Right renal pelvis (tissue), 4 donors: Measurements from ENCODE around the gene RAET1L. TPM values are rescaled to one million over a fixed set of nuclear protein-coding genes. Genes with fewer than 3 reads are reported as not detected.
"Not testable (repeated sequence)": the region's sequence is repeated elsewhere in the genome, so short reads cannot be mapped to it uniquely, and the experiment has no call there.

Source experiments
- DNase-seq, 4 donors: peaks; one replicate each; pipeline ENCODE4 v3.0.0-alpha.2; 2013; ENCODE audit warnings: low read depth in 4 of 4, low spot score in 3 of 4, missing footprints in 1 of 4
- polyA plus RNA-seq, 4 donors: library from polyadenylated mRNA; unstranded; fragments of 120-200 nt; gene quantifications; one replicate each; pipeline ENCODE4 v1.2.1, GENCODE V29; 2013; ENCODE audit not compliant: insufficient read length in 4 of 4

RAET1L gene
- polyA plus RNA-seq, 4 donors: not detected

DNA sequence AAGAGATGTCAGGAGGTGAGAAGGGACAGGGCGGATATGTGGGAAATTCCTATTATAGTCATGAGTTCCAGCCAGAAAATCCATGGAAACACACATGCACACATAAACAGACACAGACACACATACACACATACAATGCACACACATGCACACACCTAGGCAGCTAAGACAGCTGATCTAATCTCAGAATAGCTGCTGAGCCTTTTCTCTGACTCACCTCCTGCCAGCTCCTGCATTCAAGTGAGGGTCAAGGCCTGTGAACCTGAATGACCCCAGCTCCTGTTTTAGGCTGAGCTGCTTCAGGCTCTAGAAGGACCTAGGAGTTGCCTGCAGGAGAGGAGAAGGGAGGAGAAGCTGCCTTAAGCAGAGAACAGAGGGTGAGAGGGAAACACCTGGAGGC, 21.6 kb upstream of the RAET1L start:
- DNase-seq: no peak

DNA sequence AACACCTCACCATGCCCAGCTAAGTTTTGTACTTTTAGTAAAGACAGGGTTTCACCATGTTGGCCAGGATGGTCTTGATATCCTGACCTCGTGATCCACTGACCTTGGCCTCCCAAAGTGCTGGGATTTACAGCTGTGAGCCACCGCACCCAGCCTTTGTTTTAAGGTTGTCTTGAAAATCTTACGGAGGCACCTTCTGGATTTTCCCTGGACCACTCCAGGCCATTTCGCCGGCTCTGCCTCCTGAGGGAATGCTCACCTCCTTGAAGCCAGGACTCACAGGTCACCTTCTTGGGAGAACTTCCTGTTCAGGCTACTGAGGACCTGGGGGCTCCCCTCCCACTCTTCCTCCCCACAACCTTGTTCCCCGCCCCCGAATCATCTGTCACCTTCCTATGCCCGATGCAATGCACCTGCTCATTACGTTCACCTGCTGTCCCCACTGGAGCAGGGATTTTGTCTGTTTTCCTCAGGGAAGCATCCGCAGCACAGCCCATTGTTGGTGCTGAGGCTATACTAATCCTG, 19.4 kb upstream of the RAET1L start:
- DNase-seq: no peak

DNA sequence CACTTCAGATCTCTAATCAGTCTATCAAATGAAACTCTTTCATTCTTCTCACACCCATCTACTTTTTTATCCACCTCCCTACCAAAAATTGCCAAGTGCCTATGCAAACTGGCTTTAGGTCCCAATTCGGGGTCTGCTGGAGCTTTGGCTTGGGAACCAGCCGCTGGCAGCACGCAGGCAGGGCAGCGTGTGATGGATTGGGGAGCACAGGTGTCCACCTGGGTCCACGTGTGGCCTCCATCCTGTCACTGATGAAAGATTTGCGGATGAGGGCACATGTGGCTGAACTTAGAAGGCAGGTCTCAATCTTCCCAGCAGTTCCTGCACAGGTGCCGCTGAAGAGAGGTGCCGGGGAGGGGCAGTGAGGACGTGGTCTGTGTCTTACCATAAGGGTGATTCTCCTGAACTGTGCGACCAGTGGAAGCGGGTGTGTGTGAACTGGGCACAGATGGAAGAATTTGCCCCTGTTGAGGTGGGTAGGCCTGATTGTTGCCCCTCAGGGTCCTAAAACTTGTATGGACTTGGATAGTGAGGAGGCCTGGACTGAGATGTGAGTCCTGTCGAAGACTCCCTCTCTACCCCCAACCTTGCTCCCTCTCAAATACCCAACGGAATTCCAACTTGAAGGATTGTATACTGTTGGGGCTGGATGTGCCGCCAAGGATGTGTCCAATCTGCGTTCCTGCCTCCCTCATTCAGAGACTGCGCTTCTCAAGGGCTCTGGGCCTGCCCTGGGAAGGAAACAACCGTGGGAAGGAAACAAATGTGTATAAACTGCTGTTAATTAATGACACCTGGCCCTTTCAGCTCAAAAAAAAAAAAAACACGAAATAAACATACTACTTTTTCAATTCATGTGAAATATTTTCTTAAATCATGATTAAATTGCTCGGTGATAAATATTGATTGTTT, 18.4 kb upstream of the RAET1L start:
- DNase-seq: no peak

DNA sequence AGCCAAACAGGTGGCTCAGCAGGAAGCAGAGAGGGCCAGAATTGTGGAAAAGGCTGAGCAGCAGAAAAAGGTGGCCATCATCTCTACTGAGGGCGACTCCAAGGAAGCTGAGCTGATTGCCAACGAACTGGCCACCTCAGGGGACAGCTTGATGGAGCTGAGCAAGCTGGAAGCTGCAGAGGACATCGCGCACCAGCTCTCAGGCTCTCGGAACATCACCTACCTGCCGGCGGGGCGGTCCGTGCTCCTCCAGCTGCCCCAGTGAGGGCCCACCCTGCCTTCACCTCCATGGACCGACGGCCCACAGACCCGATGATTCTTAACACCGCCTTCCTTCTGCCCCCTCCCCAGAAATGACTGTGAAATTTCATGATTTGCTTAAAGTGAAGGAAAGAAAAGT, 17.8 kb upstream of the RAET1L start:
- no peak for DNase-seq

DNA sequence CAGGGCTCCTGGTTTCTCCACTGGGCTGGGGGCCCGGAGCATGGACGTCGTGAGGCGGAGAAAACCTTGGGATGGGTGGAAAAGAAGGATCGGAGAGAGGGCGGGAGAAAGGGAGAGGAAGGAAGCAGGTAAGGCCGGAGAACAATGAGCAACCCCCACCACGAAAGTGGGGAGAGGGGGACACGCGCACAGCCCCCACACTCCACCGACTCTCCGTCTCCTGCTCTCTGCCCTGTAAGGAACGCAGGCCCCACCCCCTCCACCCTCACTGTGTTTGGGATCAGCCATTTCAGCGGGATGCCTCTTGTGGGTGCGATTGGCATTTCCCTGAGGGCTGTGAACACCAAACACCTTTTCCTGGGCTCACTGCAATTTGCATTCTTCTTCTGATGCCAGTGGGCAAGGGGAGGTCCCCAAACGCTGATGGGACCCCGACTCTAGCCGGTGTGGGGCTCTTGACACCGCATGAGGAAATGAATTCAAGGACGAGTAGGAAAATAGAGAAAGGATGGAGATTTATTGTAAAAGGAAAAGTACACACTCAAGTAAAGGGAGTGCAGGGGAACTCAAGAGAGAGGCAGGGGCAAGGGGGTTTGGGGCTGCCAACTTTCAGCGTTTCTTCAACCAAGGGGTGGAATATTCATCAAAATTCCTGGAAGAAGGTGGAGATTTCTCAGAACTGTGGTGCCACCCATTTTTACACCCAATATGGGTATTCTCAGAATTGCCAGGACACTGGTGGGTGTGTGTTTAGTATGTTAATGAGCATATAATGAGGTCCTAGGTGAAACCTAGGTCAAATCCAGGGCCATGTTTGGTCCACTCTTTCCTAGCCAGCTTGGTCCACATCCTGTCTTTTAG, 13.1 kb upstream of the RAET1L start:
- no peak for DNase-seq

DNA sequence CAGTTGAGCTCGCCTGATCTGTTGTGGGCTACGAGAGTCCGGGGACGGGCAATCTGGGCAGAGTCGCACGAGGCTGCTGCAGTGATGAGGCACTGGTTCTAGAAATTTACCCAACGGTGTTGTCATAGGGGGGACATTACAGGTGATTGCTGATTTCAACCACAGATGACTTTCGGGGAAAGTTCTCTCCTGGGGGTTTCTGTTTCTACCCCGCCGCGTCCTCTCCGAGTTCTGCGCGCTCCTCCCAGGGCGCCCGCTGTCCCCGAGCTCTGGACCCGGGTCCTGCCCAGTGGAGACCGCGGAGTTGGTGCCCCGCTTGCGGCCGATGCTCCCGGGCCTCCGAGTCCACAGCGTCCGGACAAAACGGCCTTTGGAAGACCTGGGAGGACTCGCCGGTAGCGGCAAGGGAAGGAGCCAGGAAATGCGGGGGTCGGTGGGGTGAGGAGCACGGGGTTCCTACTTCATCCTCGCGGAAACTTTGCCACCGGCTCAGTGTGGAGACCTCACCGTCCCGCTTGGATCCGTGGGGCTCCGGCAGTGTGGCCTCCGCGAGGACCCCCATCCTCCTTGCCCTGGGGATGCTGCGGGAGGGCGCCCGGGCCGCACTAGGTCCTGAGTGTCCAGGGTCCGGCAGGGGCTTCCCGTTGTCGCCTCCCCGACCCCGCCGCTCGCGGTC, 12.3 kb upstream of the RAET1L start:
- DNase-seq: no peak

DNA sequence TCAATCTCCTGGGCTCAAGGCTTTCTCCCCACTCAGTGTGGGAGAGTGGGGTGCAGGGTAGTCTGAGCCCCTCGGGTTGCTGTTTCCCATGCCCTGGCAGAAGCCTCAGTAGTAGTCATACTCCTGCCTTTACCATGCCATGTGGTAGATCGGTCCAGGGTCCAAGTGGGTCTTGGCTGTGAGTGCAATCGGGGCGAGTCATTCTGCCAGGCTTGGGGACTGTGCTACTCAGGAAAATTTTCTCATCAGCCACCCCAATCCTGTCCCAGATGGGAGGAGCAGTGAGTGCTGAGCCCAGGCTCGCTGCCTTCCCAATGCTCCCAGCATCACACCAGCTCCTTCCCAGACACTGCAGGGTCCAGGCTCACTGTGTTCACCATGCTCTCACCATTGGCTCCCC, 10.7 kb upstream of the RAET1L start:
- DNase-seq: no peak

DNA sequence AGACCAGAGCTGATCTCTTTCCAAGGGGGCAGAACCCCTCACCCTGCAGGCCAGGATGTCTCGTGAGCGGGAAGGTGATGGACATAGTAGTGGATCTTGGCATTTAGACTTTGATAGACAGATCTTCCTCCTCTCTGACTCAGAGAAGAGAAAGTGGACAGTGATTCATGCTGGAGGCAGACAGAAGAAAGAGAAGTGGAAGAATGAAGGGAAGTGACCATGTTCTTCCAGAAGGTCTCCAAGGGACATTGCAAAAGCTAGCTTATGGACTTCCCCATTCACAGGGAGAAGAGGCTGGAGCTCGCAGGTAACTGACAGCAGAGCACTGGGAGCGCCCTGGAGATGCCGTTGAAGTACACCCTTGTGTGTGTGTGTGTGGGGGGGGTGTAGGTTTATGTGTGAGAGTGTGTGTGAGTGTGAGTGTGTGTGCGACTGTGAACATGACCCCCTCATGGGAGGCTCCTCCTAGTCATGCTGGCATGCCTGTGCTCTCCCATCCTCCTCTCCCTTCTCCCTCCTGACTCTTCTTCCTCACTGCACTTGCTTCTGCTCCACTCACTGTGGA, 8.0 kb upstream of the RAET1L start:
- no peak for DNase-seq

DNA sequence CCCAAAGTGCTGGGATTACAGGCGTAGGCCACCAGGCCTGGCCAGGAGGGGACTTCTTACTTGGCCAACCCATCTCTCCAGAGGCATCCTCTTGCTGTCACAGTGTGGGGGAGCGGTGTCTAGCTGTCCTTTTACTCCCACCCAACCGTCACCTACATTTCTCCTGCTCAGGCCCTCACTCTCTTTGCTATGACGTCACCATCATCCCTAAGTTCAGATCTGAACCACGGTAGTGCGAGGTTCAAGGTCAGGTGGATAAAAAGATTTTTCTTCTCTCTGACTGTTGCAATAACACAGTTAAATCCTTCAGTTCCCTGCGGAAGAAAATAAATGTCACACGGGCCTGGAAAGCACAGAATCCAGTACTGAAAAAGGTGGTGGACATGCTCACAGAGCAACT, 7.3 kb upstream of the RAET1L start:
- no peak for DNase-seq

DNA sequence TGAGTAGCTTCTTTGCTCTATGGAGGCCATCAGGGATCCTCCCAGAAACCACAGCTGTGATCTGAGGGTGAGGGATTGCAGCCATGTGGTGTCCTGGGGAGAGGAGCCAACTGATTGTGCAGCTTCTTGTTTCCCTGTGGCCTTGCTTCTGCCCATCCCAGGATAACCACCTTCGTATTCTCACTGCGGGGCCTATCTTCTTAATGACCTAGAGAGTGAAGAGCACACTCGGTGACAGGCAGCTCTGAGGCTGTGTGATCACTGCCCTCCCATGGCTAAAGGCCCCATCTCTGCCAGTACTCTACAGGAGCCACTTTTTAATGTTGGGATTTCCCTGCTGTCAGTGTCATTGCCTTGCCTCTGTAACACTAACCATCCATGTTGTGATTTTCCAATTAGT, 5.3 kb upstream of the RAET1L start:
- DNase-seq: no peak

DNA sequence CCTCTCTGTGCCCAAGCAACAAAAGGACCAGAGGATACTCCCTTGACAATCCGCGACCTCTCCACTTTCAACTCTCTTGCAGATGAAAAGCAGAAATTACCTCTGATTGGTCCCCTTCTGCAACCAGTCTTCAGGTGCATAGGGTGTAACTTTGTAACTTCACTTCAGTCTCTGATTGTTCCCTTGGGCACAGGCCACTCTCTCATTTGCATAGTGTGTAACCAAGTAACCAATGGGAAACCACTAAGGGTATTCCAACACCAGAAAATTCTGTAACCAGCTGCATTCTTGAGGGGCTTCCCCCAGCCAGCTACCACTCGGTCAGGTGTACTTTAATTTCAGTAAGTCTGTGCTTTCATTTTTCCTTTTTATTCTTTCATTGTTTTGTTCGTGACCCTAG, 4.4 kb upstream of the RAET1L start:
- no peak for DNase-seq

DNA sequence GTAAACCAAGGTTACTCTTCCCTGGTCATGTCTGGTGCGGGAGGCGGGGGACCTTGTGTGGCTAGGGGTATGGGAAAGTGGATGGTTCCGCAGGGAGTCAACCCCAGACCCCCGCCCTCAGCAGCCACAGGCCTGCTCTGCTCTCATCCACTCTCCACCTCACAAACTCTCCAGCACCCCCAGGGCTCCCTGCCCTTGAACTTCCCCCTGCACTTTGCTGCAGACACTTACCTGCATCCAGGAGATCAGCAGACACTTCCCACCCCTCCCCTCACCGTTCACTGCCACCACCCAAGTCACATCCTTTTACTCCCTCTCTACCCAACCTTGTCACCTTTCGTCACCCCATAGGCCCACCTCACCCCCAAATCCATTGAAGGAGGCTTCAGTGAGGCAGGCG, 3.9 kb upstream of the RAET1L start:
- no peak for DNase-seq

DNA sequence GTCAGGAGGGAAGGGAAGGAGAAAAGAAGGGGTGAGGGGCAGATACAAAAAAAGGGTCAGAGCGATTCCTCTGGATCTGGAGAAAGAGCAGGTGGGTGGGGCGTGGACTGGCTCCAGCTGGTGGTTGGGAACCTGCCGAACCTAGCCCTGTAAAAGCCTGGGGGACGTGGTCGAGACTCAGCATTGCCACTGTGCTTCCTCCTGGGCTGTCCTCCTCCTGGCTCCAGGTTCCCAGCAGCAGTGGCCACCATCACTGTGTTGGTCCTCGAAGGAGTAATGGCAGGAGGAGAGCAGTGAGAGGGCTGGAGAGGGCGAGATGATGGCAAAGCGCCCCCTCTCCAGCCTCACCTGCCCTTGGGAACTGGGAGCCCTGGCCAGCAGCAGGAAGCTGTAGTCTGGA, 3.5 kb upstream of the RAET1L start:
- DNase-seq: no peak

DNA sequence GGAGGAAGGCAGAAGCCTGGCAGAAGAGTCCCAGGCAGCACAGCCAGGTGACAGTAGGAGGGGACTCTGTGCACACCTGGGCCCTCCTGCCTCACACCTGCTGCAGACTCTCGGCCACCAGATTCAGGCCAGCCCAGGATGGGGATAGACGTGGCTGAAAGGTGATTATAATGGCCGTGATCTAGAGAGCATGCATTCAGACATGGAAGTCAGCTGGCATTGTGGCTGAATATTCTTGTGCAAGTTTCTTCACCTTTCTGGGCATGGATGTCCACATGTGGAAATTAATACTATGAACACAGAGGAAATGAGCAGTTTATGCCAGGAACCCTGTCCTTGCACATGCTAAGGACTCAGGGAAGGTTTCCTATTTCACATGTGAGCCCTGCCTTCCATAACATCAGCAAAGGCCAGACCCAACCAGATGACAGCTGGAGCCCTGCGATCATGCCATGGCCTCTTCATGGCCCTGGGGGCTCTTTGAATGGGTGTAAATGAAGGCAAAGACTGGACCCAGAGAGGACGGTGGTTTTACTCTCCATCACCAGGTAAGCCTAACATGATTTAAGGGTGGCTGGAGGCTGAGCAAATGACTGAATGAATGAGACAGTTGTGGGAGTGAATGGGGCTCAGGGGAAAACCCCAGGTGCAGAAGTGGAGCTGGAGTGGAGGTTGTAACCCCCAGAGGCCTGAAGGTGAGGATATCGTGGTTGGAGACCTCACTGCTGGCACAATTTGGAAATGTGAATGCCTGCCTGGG, 2.7 kb upstream of the RAET1L start:
- no peak for DNase-seq

DNA sequence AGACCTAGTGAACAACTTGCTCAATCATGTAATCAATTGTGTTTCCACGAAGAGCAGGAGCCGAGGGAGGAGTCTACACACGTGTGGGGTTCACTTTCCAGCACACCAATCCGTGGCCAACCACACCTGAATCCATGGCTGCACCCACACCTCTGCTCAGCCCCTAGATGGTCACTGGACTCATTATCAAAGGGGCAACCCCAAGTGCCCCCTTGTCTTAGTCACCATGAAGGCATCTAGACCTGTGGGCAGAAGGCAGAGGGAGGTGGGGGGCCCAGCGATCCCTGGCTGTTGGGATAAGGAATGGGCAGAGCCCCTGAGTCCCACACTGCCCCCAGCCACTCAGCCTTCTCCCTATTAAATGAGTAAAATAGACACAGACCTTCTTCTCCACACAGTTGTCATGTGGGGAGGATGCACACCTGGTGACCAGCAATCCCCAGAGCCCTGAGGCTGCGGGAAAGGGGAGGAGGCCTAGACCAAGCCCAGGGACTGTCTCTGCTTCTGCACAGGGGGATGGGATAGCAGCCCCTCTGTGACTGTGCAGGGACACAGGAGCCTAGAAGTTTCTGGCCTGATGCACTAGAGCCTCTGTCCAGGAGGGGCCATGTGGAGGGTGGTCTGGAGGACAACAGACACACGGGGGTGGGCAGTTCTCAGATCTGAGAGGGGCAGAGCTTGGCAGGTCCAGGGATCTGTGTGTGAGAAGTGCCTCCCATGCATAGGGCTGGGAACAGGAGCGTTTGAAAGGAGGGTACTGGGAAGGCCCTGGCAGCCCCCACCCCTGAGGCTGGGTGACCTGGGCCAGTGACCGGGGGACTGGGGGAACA, 1.9 kb upstream of the RAET1L start:
- DNase-seq: no peak

DNA sequence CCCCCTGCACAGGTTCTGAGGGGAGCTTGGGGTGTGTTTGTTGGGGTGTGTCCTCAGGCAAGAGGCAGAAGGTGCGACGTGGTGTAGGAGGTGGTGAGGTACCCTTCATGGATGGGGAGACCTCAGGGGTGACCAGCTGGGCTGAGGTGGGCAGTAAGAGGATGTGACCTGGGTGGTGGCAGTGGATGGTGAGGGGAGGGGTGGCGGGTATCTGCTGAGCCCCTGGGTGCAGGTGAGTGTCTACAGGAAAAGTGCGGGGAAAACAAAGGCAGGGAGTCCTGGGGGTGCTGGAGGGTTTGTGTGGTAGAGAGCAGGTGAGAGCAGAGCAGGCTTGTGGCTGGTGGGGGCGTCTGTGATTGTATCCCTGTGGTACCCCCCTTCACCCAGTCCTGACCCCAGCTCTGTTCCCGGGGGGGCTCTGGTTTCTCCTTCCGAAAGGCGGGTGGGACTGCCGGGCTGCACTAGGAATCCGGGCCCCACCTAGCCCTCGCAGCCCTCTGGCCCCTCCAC, 631 bp downstream of the RAET1L start:
- DNase-seq: no peak

DNA sequence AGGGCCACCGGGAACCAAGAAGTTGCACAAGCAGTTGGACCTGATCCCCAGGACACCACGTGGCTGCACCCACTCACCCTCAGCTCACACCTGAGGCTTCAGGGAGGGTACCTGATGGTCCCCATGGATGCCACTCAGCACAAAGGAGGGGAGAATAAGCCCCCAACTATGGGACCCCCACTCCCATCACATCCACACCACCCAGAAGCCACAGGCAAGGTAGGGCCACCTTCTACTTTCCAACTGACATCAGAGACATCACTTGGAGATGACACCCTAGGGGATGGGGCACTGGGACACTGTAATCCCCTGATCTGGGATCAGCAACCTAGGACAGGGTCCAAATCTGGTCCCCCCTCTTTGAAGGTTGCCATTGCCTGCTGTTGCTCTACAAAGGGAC, 1.3 kb downstream of the RAET1L start:
- DNase-seq: not testable (repeated sequence)

DNA sequence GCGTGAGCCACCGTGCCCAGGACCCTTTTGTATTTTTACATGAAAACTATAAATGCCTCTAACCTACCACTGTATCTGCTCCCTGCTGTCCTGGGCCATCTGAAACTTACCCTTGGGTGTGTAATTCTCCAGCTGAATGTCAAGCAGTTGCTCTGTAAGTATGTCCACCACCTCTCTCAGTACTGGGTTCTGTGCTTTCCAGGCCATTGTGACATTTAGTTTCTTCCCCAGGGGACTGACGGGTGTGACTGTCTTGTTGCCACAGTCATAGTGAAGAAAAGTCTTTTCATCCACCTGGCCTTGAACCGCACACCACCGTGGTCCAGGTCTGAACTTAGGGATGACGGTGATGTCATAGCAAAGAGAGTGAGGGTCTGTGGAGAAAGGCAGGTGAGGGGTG, 3.5 kb downstream of the RAET1L start:
- DNase-seq: not testable (repeated sequence)
